NCI-H446 (cell line): ENCODE data around the gene CEBPZ.

Source experiments
- DNase-seq, 2 experiments: peaks; one replicate each; lab custom pipeline; 2025; lab: John Stamatoyannopoulos, UW

Gene CEBPZ

DNA sequence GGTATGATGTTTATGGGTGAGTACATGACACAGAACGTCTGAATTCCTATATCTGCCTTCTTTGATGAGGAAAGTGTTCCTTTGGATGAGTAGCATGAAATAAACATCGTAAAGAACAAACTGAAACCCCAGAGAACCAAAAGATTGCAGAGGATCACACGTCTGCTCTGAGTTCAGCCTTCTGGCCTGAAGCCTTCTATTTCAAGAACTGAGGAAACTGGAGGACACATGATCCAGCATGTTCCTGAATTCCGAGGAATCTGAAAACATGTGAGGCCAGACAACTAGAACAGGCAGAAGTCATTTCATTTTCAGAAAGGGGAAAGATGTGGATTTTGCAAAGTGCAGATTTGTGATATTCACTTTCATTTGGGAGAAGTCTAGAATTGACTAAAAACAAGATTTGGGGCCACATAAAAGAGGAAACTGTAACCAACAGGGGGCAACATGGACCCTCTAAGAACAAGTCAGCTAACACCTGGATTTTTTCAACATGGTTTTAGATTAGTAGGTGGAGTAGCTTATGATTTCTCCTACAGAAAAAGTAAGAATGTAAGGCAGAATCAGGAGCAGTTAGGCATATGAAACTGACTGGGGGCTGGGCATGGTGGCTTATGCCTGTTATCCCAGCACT lies 51.3 kb downstream of the CEBPZ start:
- DNase-seq, result no peak

DNA sequence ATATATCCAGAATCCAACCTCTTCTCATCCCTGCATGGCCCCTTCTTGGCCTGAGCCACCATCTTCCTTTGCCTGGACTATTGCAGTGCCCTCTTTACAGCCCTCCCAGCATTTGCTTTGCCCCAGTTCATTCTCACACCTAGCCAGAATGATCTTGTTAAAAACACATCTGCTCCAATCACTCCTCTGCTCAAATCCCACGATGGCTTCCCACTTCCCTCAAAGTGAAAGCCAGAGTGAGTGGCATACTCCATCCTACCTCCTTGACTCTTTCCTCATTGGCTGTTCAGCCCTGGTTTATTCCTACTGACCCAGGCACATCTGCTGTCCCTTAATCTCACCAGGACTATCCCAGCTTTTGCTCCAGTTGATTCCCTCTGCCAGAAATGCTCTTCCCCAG lies 57.7 kb downstream of the CEBPZ start:
- DNase-seq, result no peak

- no peak for DNase-seq
These were observed 59.8 kb downstream of the CEBPZ start for GRCh38 chr2:37171624-37171950.

DNA sequence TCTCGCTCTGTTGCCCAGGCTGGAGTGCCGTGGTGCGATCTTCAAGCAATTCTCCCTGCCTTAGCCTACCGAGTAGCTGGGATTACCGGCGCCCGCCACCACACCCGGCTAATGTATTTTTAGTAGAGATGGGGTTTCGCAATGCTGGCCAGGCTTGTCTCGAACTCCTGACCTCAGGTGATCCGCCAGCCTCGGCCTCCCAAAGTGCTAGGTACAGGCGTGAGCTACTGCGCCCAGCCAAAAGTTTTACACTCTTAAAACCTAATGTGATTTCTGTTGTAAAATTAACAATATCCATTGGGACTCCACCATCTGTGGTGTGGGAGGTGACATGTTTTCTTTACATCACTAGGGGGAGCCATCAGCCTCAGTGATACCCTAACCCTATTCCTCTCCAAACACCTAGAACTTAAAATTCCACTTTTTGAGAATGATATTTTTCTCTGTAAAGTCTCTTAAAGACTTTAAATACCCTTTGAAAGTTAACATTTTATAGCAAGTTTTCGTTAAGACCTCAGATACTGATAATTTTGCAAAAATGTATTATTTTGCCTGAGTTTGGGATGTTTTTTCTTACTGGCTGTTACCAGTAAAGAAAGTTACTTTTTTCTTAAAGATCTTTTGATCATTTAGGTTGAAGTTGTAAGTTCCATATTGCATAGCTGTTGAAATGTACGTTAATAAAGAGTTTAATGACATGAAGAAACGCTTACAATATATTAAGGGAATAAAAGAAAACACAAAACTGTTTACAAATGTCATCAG lies 63.0 kb downstream of the CEBPZ start:
- DNase-seq, result peak in 1 of 2 experiments; percentile 52

DNA sequence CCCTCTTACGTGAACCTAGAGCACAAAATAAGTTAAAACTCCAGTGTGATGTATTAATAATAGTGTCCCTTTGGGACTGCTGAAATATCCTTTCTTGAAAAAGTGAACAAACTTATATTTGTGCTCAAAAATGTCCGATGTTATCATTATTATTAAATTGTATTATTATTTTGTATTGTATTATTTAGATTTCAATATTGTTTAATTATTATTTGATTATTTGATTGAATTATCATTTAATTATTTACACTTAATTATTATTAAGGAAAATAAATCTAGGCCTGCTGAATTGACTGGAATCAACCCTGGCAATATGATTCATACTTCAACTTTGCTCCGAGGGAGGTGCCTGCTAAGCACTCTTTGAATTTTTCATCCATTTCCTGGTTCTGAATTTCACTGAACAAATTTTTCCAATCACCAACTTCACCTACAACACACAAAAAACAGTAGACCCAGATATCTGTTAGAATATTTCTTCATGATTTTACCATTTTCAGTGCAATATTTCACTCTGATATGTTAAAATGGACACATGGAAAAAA lies 63.7 kb downstream of the CEBPZ start:
- no peak for DNase-seq

DNA sequence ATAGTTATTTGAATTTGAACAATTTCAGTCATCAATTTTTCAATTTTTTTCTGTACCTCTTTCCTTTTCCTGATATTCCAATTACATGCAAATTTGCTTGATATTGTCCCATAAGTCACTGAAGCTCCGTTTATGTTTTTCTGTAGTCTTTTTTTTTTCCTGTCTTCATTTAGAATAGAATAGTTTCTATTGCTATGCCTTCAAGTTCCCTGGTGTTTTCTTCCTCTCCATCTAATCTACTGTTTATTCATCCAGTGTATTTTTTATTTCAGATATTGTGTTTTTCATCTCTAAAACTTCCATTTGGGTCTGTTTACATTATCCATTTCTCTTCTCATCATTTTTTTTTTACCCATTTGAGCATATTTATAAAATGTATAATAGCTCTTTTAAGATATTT lies 66.6 kb downstream of the CEBPZ start:
- DNase-seq, result no peak

DNA sequence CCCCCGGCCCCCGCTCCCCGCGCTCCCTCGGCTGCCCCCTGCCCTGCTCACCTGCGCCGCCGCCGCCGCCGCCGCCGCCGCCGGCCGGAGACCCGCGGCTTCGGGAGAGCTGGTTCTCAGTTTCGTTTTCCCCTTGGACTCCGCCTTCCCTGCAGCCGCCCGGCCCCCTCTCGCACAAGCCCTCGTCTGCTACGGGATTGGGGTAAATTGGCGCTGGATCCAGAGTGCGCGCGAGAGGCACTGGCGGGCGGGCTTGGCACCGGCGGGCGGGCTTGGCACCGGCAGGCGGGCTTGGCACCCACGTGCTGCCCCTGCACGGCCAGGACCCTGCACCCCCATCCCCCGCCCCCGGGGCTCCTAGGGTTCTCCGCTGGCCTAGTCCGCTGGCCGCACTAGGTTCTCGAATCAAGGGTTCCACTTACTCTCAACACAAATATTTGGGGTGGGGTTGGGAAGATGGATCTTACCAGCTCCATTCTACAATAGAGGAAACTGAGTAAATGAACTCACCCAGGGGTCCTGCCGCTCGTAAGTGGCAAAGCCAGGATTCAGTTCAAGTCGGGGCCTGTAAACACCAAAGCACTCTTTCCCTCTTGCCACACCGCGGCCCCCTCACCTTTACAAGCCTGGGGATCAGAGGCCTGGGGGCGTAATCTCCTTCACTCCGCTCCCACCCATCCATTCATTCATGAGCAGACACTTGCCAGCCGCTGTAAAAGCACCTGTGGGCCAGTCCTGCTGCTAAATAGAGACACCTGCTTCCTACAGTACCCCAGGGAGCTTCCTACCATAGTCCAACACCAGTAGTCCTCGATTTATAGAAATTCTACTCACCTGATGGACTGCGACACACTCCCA lies 74.3 kb downstream of the CEBPZ start, which contains the start of gene EIF2AK2:
EIF2AK2 (minus strand) TSS at position 124 of the 858 bp plus-strand sequence. CDS start 9,174 bp downstream, outside the sequence.
- peak; percentile 23 to 78 for DNase-seq

DNA sequence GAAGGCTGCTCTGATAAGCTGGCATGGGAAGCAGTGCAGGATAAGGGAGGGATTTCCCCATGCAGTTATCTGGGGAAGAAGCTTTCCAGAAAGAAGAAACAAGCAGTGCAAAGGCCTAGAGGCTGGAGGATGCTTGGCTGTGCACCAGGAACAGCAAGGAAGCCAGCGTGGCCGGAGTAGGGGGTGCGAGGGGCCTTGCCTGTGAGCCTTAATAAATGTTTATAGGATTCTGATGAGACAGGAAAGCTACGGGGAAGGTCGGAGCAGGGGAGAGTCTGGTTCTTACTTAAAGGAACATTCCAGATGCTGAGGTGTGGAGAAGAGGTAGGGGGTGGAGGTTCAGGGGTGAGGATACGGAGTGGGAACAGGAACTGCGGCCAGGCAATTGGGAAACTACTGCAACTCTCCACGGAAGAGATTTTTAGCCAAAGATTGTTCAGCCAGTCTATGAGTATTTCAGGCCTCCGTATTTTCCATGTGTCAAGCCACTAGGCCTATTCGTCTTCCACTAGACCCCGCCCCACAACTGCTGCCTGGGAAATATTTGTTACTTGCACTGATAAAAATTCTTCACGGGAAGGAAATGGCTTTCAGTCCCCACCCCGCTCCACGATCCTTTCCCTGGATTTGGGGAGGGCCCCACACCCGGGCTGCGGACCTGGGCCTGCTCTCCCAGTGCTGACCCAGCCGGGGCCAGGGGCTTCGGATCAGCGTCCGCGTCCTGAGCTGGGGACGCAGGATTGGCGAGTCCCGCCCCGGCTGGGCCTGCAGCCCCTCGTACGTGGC lies 75.1 kb downstream of the CEBPZ start:
- DNase-seq, result peak in 1 of 2 experiments; percentile 29

DNA sequence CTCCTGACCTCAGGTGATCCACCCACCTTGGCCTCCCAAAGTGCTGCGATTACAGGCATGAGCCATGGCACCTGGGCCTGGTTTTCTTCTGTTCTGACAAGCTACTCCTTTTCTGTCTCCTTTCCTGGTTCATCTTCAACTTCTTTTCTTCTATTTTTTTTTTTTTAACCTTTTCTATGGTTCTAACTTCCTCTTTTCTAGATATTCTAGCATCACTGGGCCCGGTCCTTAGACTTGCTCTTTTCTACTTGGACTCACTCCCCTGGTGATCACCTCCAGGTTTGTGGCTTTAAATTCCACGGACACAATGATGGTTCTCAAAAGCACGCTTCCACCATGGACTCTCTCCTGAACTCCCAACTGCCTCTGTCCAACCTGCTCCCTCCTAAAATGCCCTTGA lies 76.6 kb downstream of the CEBPZ start:
- DNase-seq, result no peak

DNA sequence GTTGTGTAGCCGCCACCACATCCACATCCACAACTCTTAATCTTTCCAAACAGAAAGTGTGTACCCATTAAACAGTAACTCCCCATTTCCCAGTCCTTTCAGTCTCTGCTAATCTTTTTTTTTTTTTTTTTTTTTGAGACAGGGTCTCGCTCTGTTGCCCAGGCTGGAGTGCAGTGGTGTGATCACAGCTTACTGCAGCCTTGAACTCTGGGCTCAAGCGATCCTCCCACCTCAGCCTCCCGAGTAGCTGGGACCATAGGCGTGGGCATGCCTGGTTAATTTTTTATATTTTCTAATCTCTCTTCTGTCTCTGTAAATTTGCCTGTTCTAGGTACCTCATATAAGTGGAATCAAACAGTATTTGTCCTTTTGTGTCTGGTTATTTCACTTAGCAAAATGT lies 78.2 kb downstream of the CEBPZ start:
- DNase-seq, result no peak
